Measurements from ENCODE around the gene RPS6KL1. TPM values are rescaled to one million over a fixed set of nuclear protein-coding genes. Genes with fewer than 3 reads are reported as not detected.

Gene RPS6KL1
- polyA plus RNA-seq, 1 donor from 2014 or later, result 147 TPM

- no peak overlapping the region for H3K9ac ChIP-seq (ENCODE audit: low read length)
- peaks cover 14% of the 10 kb centered on the region for H3K27me3 ChIP-seq (ENCODE audit: insufficient read depth, low read depth, low read length)
- H3K4me3 ChIP-seq (ENCODE audit: low read length), result no peak overlapping the region
- TF ChIP-seq SMC3 (conservative IDR thresholded peaks at IDR 0.05; ENCODE audit: poor library complexity), result no peak
- no peak overlapping the region for H2AFZ ChIP-seq (ENCODE audit: low read depth, low read length)
- no peaks in the 10 kb centered on the region for H3K36me3 ChIP-seq (ENCODE audit: insufficient read depth, low read length)
- H3K27ac ChIP-seq (ENCODE audit: low read length), result no peak overlapping the region
- H4K20me1 ChIP-seq (ENCODE audit: insufficient read depth), result no peaks in the 10 kb centered on the region
- no peaks in the 10 kb centered on the region for H3K9me3 ChIP-seq (ENCODE audit: low read length)
- H3F3A ChIP-seq (ENCODE audit: insufficient read depth, low read length, poor library complexity, severe bottlenecking), result no peaks in the 10 kb centered on the region
- no peaks in the 10 kb centered on the region for H3K79me2 ChIP-seq (replicated peaks; ENCODE audit: insufficient read depth, low read length)
- no peak overlapping the region for H3K4me2 ChIP-seq (ENCODE audit: low read length)
- H3K9me2 ChIP-seq (ENCODE audit: insufficient read depth, low read length), result no peaks in the 10 kb centered on the region
Measured at GRCh38 chr14:74952180-74952665, 29.2 kb upstream of the RPS6KL1 start.

DNA sequence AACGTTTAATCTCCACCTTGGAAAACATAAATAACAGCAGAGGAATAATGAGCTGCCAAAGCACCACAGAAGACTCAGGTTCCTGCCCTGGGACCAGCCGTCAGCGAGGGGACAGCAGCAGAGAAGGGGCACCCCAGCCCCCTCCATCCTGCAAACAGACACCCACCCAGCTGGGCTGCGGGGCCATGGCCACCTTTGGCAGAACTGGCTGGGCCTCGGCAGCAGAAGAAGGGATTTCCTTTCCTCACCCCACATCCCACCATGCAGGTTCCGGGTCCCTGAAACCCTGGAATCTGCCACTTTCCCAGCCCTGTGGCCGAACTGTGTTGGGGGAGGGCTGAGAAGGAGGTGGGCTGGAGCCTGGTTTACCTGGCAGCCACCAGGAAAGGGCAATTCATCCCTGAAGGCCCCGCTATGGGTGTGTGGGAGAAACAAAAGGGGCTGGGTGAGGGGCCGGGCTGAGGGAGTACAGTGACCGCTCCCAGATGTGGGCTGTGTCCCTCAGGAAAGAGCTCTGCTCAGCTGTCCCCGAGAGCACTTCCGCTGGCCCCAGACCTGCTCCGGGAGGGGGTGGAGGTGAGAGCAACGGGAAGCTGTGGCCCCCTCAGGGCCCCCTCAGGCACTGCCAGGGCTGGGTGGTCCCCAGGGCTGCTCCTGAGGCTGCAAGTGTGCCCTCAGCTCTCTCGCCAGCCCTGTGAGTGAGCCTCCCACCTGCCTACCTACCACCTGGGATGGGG lies 28.6 kb upstream of the RPS6KL1 start:
- no peaks in the 10 kb centered on the region for H3F3A ChIP-seq (ENCODE audit: insufficient read depth, low read length, poor library complexity, severe bottlenecking)
- no peak overlapping the region for H2AFZ ChIP-seq (ENCODE audit: low read depth, low read length)
- H3K9me2 ChIP-seq (ENCODE audit: insufficient read depth, low read length), result no peaks in the 10 kb centered on the region
- H3K27me3 ChIP-seq (ENCODE audit: insufficient read depth, low read depth, low read length), result peaks cover 14% of the 10 kb centered on the region
- no peak overlapping the region for H3K4me3 ChIP-seq (ENCODE audit: low read length)
- no peaks in the 10 kb centered on the region for H3K9me3 ChIP-seq (ENCODE audit: low read length)
- H3K27ac ChIP-seq (ENCODE audit: low read length), result no peak overlapping the region
- H3K79me2 ChIP-seq (replicated peaks; ENCODE audit: insufficient read depth, low read length), result no peaks in the 10 kb centered on the region
- H4K20me1 ChIP-seq (ENCODE audit: insufficient read depth), result no peaks in the 10 kb centered on the region
- H3K36me3 ChIP-seq (ENCODE audit: insufficient read depth, low read length), result no peaks in the 10 kb centered on the region
- H3K9ac ChIP-seq (ENCODE audit: low read length), result no peak overlapping the region
- TF ChIP-seq REST (IDR thresholded peaks at IDR 0.05; ENCODE audit: borderline replicate concordance) (no peak), CTCF (IDR thresholded peaks at IDR 0.05; ENCODE audit: poor library complexity, severe bottlenecking) (no peak), MXI1 (conservative IDR thresholded peaks at IDR 0.05; ENCODE audit: poor library complexity, severe bottlenecking) (no peak), EP300 (conservative IDR thresholded peaks at IDR 0.05; ENCODE audit: poor library complexity, severe bottlenecking) (no peak), RAD21 (conservative IDR thresholded peaks at IDR 0.05) (no peak), TAF1 (IDR thresholded peaks at IDR 0.05; ENCODE audit: low read depth) (no peak), EZH2 (IDR thresholded peaks at IDR 0.05; ENCODE audit: borderline replicate concordance, insufficient read depth, low read length, poor library complexity, severe bottlenecking) (no peak), SMC3 (conservative IDR thresholded peaks at IDR 0.05; ENCODE audit: poor library complexity) (no peak), POLR2AphosphoS5 (IDR thresholded peaks at IDR 0.05) (no peak)
- H3K4me2 ChIP-seq (ENCODE audit: low read length), result no peak overlapping the region
